ENCODE measurements around the gene BPIFB1.

BPIFB1 gene

DNA sequence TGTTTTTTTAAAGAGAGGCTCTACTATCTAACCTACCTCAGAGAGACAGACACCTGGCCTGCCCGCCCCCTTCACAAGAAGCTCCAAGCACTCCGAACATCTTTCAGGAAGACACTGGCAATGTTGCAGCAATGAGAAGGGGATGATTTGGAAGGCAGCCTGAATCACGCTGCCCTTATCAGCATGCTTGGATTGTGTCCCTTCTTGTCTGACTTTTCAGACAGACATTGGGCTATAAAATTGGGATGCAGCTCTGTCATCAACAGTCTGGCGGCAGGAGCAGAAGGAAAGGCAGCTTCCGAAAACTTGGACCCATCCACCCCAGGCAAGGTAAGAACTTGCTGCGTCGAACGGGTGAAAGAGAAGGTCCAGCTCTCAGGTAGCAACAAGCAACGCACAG is 62.3 kb downstream of the BPIFB1 start (continued):
- TF ChIP-seq, protein P1, sequence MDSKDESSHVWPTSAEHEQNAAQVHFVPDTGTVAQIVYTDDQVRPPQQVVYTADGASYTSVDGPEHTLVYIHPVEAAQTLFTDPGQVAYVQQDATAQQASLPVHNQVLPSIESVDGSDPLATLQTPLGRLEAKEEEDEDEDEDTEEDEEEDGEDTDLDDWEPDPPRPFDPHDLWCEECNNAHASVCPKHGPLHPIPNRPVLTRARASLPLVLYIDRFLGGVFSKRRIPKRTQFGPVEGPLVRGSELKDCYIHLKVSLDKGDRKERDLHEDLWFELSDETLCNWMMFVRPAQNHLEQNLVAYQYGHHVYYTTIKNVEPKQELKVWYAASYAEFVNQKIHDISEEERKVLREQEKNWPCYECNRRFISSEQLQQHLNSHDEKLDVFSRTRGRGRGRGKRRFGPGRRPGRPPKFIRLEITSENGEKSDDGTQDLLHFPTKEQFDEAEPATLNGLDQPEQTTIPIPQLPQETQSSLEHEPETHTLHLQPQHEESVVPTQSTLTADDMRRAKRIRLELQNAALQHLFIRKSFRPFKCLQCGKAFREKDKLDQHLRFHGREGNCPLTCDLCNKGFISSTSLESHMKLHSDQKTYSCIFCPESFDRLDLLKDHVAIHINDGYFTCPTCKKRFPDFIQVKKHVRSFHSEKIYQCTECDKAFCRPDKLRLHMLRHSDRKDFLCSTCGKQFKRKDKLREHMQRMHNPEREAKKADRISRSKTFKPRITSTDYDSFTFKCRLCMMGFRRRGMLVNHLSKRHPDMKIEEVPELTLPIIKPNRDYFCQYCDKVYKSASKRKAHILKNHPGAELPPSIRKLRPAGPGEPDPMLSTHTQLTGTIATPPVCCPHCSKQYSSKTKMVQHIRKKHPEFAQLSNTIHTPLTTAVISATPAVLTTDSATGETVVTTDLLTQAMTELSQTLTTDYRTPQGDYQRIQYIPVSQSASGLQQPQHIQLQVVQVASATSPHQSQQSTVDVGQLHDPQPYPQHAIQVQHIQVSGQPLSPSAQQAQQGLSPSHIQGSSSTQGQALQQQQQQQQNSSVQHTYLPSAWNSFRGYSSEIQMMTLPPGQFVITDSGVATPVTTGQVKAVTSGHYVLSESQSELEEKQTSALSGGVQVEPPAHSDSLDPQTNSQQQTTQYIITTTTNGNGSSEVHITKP (tag by site-specific recombination; IDR thresholded peaks at IDR 0.05): no peak
- no peak for TF ChIP-seq ZNF302 (tag by site-specific recombination; IDR thresholded peaks at IDR 0.05; ENCODE audit: low read depth)
- no peak for TF ChIP-seq ZNF776 (tag by site-specific recombination; IDR thresholded peaks at IDR 0.05; ENCODE audit: borderline replicate concordance)
- TF ChIP-seq ZNF473 (tag by site-specific recombination; IDR thresholded peaks at IDR 0.05): no peak
- no peak for TF ChIP-seq FEZF1 (tag by site-specific recombination; IDR thresholded peaks at IDR 0.05)
- no peak for TF ChIP-seq PRDM1 (tag by site-specific recombination; IDR thresholded peaks at IDR 0.05)
- TF ChIP-seq ZNF571 (tag by site-specific recombination; IDR thresholded peaks at IDR 0.05): no peak
- no peak for TF ChIP-seq ZNF133 (tag by site-specific recombination; IDR thresholded peaks at IDR 0.05)
- TF ChIP-seq, protein P2, sequence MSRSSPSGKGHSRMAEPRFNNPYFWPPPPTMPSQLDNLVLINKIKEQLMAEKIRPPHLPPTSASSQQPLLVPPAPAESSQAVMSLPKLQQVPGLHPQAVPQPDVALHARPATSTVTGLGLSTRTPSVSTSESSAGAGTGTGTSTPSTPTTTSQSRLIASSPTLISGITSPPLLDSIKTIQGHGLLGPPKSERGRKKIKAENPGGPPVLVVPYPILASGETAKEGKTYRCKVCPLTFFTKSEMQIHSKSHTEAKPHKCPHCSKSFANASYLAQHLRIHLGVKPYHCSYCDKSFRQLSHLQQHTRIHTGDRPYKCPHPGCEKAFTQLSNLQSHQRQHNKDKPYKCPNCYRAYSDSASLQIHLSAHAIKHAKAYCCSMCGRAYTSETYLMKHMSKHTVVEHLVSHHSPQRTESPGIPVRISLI (tag by site-specific recombination; IDR thresholded peaks at IDR 0.05): no peak

DNA sequence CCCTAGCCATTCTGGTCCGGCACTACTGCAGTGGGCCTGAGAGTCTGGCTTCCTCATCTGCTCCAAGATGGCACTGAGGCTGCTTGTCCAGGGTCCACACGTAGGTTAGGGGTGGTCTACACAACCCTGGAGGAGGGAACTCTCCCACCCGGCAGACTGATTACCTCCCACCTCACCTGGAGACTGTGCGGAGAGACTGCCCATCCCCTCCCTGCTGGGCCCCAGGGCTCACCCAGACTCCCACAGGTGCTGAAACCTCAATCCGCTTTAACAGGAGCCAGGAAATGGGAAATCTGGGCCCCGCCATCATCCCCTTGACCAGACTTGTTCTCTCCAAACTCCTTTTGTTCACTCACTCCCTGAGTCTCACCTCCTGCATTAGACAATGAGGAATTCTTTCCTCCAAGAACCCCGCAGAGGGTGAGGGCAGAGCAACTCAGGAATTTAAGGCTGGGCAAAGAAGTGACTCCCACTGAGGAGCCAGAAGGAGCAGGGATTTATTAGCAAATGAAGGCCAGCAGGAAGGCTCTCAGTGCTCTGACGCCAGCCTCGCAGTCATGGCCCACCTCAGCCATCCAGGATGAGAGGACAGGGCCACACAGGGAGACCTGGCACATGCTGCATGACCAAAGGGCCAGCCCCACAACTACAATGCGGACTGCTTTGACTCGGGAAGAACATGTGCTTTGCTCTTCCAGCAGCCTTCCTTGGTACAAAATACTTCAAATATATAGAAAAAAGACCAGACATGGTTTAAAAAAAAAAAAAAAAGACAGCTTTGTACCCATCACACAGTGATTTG is 65.3 kb downstream of the BPIFB1 start:
- H3K27ac ChIP-seq (ENCODE audit: extremely low read depth, low read depth, low read length): no peak overlapping the region
- H3K4me3 ChIP-seq (ENCODE audit: low read depth, low read length): no peak overlapping the region
- H3K9me3 ChIP-seq (ENCODE audit: control insufficient read depth, insufficient read depth, low read depth, low read length): no peaks in the 10 kb centered on the region
- CTCF ChIA-PET: no interaction called here
- H3K36me3 ChIP-seq (ENCODE audit: control insufficient read depth in 2 of 2, insufficient read depth in 1 of 2, low read length in 2 of 2): peaks cover 0 to 13% of the 10 kb centered on the region in 2 experiments; a peak in 2 of 3 replicates
- H3K4me1 ChIP-seq (ENCODE audit: control insufficient read depth, insufficient read depth, low read length): no peaks in the 10 kb centered on the region
- TF ChIP-seq, protein P3, sequence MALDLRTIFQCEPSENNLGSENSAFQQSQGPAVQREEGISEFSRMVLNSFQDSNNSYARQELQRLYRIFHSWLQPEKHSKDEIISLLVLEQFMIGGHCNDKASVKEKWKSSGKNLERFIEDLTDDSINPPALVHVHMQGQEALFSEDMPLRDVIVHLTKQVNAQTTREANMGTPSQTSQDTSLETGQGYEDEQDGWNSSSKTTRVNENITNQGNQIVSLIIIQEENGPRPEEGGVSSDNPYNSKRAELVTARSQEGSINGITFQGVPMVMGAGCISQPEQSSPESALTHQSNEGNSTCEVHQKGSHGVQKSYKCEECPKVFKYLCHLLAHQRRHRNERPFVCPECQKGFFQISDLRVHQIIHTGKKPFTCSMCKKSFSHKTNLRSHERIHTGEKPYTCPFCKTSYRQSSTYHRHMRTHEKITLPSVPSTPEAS (tag by site-specific recombination; IDR thresholded peaks at IDR 0.05): no peak
- no peak for TF ChIP-seq ZNF701 (tag by site-specific recombination; IDR thresholded peaks at IDR 0.05)
- TF ChIP-seq, protein P4, sequence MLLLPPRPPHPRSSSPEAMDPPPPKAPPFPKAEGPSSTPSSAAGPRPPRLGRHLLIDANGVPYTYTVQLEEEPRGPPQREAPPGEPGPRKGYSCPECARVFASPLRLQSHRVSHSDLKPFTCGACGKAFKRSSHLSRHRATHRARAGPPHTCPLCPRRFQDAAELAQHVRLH (tag by site-specific recombination; IDR thresholded peaks at IDR 0.05): no peak
- TF ChIP-seq ZNF302 (tag by site-specific recombination; IDR thresholded peaks at IDR 0.05; ENCODE audit: low read depth): no peak
- TF ChIP-seq, protein P5, sequence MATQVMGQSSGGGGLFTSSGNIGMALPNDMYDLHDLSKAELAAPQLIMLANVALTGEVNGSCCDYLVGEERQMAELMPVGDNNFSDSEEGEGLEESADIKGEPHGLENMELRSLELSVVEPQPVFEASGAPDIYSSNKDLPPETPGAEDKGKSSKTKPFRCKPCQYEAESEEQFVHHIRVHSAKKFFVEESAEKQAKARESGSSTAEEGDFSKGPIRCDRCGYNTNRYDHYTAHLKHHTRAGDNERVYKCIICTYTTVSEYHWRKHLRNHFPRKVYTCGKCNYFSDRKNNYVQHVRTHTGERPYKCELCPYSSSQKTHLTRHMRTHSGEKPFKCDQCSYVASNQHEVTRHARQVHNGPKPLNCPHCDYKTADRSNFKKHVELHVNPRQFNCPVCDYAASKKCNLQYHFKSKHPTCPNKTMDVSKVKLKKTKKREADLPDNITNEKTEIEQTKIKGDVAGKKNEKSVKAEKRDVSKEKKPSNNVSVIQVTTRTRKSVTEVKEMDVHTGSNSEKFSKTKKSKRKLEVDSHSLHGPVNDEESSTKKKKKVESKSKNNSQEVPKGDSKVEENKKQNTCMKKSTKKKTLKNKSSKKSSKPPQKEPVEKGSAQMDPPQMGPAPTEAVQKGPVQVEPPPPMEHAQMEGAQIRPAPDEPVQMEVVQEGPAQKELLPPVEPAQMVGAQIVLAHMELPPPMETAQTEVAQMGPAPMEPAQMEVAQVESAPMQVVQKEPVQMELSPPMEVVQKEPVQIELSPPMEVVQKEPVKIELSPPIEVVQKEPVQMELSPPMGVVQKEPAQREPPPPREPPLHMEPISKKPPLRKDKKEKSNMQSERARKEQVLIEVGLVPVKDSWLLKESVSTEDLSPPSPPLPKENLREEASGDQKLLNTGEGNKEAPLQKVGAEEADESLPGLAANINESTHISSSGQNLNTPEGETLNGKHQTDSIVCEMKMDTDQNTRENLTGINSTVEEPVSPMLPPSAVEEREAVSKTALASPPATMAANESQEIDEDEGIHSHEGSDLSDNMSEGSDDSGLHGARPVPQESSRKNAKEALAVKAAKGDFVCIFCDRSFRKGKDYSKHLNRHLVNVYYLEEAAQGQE (tag by site-specific recombination; IDR thresholded peaks at IDR 0.05): no peak
- POLR2A ChIA-PET: no interaction called here
